HG03439 (cell line): ENCODE data around the gene RASSF5.

Experiments
- ATAC-seq: cut with Tn5 transposase; IDR thresholded peaks from one replicate; pipeline ENCODE4 v1.9.1; 2021; ENCODE audit warnings: mild to moderate bottlenecking, moderate library complexity; ENCODE audit not compliant: unreplicated experiment

Gene RASSF5

DNA sequence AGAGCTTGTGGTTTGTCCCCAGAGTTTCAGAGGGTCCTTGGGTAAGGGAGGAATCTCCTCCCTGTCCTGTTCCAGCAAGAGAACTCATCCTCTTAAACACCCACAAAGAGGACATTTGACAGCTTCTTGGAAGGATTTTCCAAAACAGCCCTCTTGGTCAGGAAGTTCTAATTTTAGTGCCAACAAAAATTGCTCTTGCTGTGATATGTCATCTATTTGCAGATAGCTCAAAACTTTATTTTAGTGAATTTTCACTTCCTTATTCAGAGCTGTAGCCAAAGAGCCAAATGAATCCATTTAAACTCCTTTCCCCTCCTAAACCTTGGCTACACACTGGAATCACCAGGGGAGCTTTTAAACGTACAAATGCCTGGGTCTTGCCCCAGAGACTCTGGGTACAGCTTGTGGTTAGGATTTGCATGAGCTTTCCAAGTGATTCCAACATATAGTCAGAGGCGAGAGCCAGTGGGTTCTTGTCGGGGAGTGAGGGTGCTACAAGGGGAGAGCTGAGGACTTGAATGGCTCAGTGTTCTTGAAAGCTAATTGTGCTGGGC is 11.8 kb upstream of the RASSF5 start:
- no peak for ATAC-seq

DNA sequence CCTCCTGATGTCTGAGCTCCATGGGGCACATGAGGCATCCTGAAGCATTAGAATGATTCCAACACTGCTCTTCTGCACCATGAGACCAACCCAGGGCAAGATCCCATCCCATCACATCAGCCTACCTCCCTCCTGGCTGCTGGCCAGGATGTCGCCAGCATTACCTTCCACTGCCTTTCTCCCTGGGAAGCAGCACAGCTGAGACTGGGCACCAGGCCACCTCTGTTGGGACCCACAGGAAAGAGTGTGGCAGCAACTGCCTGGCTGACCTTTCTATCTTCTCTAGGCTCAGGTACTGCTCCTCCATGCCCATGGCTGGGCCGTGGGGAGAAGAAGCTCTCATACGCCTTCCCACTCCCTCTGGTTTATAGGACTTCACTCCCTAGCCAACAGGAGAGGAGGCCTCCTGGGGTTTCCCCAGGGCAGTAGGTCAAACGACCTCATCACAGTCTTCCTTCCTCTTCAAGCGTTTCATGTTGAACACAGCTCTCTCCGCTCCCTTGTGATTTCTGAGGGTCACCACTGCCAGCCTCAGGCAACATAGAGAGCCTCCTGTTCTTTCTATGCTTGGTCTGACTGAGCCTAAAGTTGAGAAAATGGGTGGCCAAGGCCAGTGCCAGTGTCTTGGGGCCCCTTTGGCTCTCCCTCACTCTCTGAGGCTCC is 11.1 kb upstream of the RASSF5 start:
- ATAC-seq = no peak

DNA sequence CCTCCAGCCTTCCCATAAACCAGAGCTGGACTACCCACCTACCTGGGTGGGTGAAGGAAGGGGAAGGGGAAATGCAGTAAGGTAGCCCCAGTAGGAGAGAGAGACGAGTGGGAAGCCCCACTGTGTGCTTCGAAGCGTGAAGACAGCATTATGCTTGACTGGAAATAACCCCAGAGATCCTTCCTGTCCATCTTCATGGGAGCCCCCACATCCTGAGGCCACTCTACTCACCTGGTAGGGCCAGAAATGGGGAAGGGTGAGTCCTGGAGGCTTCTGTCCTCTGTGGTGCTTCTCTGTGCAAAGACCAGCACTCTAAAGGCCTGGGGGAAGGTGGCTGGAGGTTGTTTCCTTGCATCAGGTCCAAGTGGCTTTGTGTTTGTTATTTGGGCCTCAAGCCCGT is 10.0 kb upstream of the RASSF5 start:
- ATAC-seq = no peak

DNA sequence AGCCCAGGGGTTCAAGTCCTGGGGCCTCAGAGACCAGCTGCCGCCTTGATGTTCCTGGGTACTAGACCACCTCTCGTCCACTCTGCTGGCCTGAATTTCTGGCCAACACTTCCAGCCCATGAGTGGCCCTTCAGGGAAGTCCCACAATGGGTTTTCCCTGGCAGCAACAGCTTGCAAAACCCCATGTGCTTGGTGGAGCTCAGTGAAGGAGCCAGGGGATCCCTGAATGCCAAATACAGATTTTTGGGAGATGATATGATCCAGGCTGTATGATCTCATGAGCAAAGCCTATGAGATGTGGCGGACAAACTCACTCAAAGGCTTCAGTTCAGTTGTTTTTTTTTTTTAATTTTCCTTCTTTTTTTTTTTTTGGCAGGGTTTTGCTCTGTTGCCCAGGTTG is 9.6 kb upstream of the RASSF5 start:
- ATAC-seq = no peak

DNA sequence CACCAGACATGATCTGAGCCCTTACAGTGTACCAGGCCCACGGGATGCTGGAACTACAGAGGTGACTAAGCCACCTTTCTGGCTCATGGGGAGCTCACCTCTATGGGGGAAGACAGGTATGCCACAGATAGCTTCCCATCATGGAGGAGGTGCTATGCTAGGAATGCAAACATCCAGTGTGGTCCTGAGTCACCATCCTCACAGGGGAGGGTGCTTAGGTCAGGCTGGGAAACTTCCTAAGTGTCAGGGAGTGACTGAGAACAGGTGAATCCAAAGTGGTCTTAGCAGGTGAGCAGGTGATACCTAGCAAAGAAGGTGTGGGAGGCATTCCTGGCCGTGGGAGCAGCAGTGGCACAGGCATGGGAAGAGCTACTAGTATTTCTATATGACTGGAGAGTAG is 8.6 kb upstream of the RASSF5 start:
- no peak for ATAC-seq

DNA sequence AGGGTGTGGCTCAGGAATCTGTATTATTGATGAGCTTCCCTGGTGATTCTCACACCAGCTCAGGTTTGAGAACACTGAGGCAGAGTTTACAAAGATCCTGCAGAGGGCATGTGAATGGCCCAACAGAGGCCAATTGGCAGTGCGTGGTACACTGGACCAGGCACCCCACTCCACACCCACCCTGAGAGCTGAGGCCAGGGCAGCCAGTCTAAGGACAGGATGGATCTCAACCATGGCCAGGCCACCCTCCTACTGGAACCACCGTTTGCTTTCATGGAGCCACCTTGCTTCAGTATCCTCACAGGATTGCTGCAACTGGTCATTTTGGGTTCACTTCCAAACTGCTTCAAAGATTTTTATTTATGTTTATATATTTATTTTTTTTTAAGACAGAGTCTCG is 7.3 kb upstream of the RASSF5 start:
- ATAC-seq = no peak

DNA sequence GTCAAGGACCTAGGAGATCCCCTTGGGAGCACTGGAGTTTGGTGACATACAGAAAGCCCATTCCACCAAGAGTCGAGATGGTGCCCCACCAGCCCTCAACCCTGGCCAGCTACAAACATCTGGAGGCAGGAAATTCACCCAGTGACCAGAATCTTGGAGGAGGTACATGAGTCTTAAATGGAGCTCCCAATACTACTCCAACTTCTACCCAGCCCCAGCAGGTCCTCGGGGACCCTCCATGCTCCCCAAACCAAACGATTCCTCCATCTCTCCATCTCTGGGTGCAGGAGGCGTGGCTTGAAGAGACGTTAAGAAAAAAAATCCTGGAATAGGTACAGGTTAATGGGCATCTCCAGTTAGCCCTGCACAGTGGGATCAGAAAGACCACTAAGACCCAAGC is 5.5 kb upstream of the RASSF5 start:
- ATAC-seq = no peak

DNA sequence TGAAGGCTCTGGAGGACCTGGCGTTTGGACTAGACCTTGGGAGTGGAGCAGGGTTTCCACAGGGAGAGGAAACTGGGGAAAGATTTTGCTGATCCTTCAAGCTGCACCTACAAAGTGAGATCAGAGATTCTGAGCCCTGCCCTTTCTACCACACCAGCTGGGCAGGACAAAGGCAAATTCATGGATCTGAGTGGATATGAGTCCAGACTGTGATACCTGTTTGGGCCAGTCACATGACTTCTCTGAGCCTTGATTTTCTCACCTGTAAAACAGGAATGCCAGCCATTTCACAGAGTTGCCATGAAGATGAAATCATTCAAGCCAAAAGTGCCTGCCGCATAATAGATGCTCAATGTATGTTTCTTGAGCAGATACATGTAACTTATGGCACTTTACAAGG is 4.9 kb upstream of the RASSF5 start:
- no peak for ATAC-seq

DNA sequence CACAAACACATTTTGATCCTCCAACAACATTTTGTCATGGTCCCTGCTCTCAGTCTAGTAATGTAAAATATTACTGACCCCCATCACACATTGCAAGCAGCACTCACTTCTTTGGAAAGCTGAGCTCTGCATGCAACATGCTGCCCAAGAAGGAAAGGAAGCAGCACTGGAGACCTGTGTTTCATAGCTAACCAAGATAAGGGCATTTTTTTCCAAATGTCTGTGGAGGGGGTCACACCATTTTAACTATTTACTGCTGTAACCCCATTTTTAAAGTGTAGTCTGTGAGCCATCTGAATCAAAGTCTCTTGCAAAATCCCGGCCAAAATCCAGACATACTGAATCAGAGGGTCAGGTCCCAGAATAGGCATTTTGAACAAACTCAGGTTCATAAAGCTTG is 4.5 kb upstream of the RASSF5 start:
- no peak for ATAC-seq

DNA sequence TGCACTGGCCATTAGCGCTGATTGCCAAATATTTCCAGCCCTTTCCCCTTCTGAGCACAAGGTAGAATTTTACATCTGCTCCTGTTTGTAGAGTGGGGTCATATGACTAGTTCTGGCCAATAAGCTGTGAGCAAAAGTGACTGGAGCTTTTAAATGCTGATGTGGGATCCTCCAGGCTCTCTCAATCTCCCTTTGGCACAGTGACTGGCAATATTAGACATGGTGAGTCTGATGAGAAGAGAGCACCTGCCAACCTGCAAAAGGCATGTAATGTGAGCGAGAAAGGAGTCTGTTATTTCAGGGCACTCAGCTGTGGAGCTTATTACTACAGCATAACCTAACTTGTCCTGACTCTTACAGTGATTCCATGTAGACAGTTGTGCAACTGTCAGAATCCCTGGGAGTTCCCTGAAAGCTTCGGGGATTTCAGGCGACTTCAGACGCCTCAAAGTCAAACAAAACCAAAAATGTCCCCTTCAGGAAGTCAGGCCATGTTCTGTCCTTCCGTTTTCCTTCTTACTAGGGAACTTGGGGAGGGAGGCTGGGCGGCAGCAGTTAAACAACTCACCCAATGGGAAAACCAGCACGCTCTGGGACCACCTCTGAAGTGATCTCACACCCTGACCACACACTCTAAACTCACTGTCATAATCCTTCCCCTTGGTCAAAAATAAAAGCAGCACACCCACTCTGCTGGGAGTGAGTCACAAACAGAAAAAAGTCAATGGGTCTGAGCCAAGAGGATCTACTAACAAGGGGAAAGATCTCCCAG is 3.6 kb upstream of the RASSF5 start:
- peak; percentile 48 for ATAC-seq

DNA sequence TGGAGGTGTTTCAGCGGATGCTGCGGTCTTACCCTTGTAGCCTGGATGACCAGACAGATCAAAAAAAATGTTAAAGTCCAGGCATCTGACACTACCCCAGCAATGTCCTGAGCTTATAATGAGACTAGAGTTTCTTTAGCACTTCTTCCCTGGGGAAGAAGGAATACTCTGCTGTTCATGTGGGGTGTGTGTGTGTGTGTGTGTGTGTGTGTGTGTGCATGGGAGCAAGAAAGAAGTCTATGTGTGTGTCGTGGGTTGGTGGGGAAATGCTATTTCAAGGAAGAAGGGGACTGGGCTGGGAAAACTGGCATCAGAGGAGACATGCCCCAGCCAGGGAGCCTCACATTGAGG is 3.0 kb upstream of the RASSF5 start:
- ATAC-seq = no peak

DNA sequence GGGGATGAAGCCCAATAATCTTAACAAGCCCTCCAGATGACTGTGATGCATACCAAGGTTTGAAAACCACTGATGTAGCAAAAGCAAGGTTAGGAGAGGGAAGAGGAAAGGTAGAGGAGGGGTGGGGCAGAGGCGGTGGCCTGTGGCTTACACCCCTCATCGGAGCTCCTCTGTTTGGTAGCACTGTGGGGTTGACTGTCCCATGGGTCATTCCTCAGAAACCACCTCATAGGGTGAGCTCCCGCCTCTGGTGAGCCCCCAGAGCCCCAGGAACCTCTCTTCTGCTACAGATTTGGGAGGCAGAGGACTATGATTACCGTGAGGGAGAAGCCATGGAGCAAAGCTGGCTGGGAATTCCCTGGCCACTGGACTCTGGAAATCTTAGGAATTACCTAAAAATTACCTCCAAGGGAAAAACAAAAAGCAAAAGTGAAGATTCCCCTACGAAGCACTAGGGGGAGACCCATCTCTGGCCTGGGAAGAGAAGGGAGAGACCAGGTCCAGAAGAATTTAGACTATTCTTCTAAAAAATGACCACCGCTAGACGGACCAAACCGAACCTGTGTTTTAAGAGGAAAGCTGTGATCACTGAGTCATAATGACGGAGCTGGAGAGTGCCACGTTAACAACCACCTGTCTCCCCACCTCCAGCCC is 1.5 kb upstream of the RASSF5 start:
- no peak for ATAC-seq

- ATAC-seq = peak; percentile 21
These were observed 687 bp upstream of the RASSF5 start for GRCh38 chr1:206506405-206507283.

DNA sequence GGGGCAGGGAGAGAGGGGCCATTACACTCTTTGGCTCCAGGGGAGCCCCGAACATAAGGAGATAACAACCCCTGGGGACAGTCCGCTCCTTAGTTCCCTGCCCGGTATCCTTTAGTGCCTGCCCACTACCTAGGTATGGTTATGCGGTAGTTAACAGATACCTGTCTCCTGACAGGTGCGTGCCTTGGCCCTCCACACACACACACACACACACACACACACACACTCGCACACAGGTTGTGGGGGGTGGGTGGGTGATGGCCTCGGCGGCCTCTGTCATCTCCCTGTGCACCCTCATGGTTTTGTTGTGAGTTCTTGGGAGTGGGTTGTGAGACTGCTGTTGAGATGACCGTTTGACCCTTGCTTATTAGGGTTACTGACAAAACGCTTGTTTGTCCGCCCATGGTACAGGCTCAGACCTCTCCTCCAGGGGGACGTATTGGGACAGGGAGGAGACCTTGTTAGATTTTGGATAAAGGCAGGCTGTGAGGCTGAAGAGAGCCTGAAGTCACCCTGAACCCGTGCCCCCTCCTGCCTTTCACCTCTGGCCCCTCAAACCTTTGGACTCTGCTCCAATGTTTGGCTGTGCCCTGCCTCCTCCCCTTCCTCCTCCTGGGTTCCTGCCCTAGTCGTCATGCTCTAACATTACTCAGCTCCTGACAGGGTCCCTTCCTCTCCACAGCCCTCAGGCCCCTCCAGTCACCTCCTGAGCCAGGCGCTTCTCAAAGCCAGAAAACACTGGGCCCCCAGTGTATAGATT is 979 bp downstream of the RASSF5 start:
- ATAC-seq = no peak

DNA sequence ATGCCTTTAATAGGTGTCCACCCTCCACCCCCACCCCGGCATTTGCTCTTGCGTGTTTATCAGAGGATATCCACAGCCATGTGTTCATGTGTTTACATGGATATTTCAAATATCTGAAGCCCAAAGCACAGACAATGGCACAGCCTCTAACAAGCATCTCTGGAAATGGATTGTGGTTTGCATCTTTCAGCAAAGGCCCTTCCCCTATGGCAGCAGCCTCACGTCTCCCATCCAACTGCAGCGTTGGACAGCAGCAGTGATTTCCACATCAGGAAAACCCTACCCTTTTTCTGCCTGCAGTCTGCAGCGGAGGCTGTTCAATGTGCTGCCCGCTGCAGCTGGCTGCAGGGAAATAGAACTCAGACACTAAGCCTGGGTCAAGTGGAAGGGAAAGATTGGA is 1.6 kb downstream of the RASSF5 start:
- no peak for ATAC-seq

GRCh38 chr1:206509612-206510257 is 2.4 kb downstream of the RASSF5 start:
- no peak for ATAC-seq

DNA sequence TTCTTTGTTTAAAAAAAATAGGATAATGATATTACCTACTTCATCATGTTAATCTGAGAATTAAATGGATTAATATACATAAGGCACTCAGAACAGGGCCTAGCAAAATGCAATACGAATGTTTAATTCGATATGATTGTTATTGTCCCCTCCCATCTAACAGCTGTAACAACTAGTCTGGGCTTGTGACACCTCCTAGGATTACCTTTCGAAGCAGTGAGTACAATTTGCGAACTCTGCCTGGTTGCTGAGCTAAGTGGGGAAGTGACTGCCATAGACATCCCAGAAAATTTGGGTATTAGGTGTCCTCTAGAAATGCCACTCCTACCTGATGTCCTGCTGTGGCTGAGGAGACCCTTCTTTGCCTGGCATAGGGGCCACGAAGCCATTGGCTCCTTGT is 3.0 kb downstream of the RASSF5 start:
- no peak for ATAC-seq

DNA sequence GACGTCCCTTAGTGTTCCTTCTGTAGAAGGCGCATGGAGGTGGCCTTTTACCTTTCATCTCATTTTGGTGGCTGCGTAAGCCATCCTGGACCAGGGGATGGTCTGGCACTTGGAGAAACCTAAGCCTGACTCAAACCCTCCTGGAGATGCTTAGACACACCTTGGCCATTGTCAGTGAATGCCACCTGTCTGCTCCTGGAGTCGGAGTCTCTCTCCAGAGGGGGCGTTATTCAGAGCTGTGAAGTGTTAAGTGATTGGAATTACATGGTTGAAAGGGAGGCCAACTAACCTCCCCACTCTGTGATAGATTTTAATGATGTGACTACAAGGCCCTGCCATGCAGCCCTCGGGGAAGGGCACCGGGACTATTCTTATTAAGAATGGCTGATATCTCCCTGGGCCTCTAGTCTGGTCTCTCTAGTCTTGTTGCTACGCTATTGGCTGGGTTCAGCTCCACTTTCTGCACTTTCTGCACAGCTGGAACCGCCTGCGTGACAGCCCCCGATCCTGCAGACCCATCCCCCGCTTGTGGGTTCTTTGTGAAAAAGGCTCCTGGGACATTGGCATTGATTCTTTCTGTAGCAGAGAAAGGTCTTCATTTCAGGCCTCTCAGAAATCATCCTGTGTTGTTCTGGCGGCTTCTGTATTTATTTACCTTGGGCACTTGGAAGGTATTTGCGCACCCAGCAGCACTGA is 4.2 kb downstream of the RASSF5 start:
- ATAC-seq = no peak
